ENCODE results near the gene ZNF844. TPM values are rescaled to one million over a fixed set of nuclear protein-coding genes. Genes with fewer than 3 reads are reported as not detected.

Gene ZNF844
- 9.4 and 9.8 TPM in 2 replicates for total RNA-seq (2021; fragmentation: NEBNext Ultra II Directional; extraction: Animal tissue kit (Norgen Biotek cat#: 25700))
- polyA plus RNA-seq (2011; rRNA removed): 2.7 and 3.1 TPM in 2 replicates
- polyA plus RNA-seq (2011; cell fraction: cytosol; rRNA removed): 3.2 TPM
- 3.8 TPM for polyA plus RNA-seq (2011; cell fraction: nucleus; rRNA removed)
- 2.8 to 4.3 TPM (median 3.3 TPM) in 4 replicates for polyA plus RNA-seq (2012, experiment 1 of 2)
- 0.63 TPM for polyA plus RNA-seq (2012, experiment 2 of 2)
- polyA plus RNA-seq (2013, experiment 1 of 2): 2.5 TPM
- 2.7 TPM for polyA plus RNA-seq (2013, experiment 2 of 2)
- polyA minus RNA-seq (2011; rRNA and poly(A)+ RNA removed): 9.3 and 12.2 TPM in 2 replicates
- polyA minus RNA-seq (2011; cell fraction: cytosol; rRNA and poly(A)+ RNA removed): 8.6 TPM
- polyA minus RNA-seq (2011; cell fraction: nucleus; rRNA and poly(A)+ RNA removed): 17.9 TPM
- long read RNA-seq, experiment 1, partial matches to known transcripts: 0 of 1 reads
- long read RNA-seq, experiment 1, other reads (novel, unspliced or antisense): 1 of 1 reads
- long read RNA-seq, experiment 2, full-length matches to known transcripts: 4 of 4 reads
- long read RNA-seq, experiment 2, partial matches to known transcripts: 0 of 4 reads
- long read RNA-seq, experiment 2, other reads (novel, unspliced or antisense): 0 of 4 reads

GRCh38 chr19:12064590-12065538 is at the start of gene ZNF844:
Gene ZNF844, plus strand, starts transcription at chr19:12064731. Its CDS starts 143 bp downstream, at chr19:12064874.
- 4% methylated on average over 39 of the region's 66 CpGs; no CpG with 5 or more reads in 1 of the 2 experiments for WGBS, 2 experiments (ENCODE audit: extremely low coverage in 1 of 2, insufficient coverage in 1 of 2, insufficient read length in 1 of 2, insufficient replicate concordance in 2 of 2, low coverage in 1 of 2, low lambda C conversion rate in 2 of 2, missing lambda C conversion rate in 1 of 2)
- Histone ChIP-seq H3K4ac (replicated peaks; ENCODE audit: insufficient read length, low read depth, low read length) (no peak within 1 kb of the TSS), H3K9ac (replicated peaks in 1 of 4; ENCODE audit: extremely low read depth in 1 of 4, low read depth in 3 of 4, low read length in 3 of 4) (peak within 1 kb of the TSS; percentile 96 to 98 (median 98)), H3K27me3 (replicated peaks in 1 of 4; ENCODE audit: control insufficient read depth in 3 of 4, extremely low read depth in 1 of 4, insufficient read depth in 3 of 4, low read length in 3 of 4) (no peaks in the 10 kb centered on the region), H3K27ac (ENCODE audit: low read depth, low read length) (peak within 1 kb of the TSS; percentile 94), H3K36me3 (ENCODE audit: control insufficient read depth in 2 of 4, insufficient read depth in 4 of 4, low read length in 3 of 4) (no peaks in the 10 kb centered on the region), H2BK15ac (ENCODE audit: low read length) (no peak within 1 kb of the TSS), H2AK5ac (ENCODE audit: low read depth, low read length) (peak within 1 kb of the TSS; percentile 95; the same call in 1 of the 2 replicates), H3K18ac (ENCODE audit: extremely low read depth, low read length) (peak within 1 kb of the TSS; percentile 81), H3K79me2 (ENCODE audit: control insufficient read depth in 1 of 2, insufficient read depth in 2 of 2, low read length in 2 of 2) (peaks cover 0 to 18% of the 10 kb centered on the region in 2 experiments; a peak in 2 of 4 replicates), H3K23me2 (ENCODE audit: low read depth, low read length) (peaks cover 4% of the 10 kb centered on the region; the same call in 1 of the 2 replicates), H2BK12ac (ENCODE audit: low read depth, low read length) (peak within 1 kb of the TSS; percentile 99; the same call in 1 of the 2 replicates), H2BK20ac (ENCODE audit: low read length) (no peak within 1 kb of the TSS), H3K4me2 (ENCODE audit: insufficient read depth in 1 of 2, low read depth in 2 of 2, low read length in 2 of 2) (peak within 1 kb of the TSS; percentile 72 to 85), H2AFZ (ENCODE audit: low read length) (peak within 1 kb of the TSS; percentile 82), H3K56ac (replicated peaks; ENCODE audit: insufficient read length, low read depth, low read length) (peak within 1 kb of the TSS; percentile 80), H3K9me3 (ENCODE audit: insufficient read depth in 2 of 2, low read depth in 1 of 2, low read length in 1 of 2) (no peaks in the 10 kb centered on the region; a peak in 1 of 4 replicates), H3K4me3 (ENCODE audit: extremely low read depth in 1 of 4, insufficient read depth in 2 of 4, low read depth in 3 of 4, low read length in 4 of 4) (peak within 1 kb of the TSS; percentile 62 to 82 (median 73)), H3K14ac (ENCODE audit: insufficient read length) (no peak within 1 kb of the TSS), H4K91ac (replicated peaks; ENCODE audit: insufficient read length, low read length) (peak within 1 kb of the TSS; percentile 72), H4K8ac (ENCODE audit: extremely low read depth, insufficient read depth, low read length) (peak within 1 kb of the TSS; percentile 100; the same call in 1 of the 2 replicates), H3K79me1 (ENCODE audit: low read depth, low read length) (peaks cover 2% of the 10 kb centered on the region), H4K5ac (ENCODE audit: insufficient read length, low read depth, low read length) (peak within 1 kb of the TSS; percentile 72), H3K23ac (ENCODE audit: insufficient read length) (no peak within 1 kb of the TSS), H3K4me1 (replicated peaks in 1 of 4; ENCODE audit: control insufficient read depth in 3 of 4, insufficient read depth in 4 of 4, low read length in 3 of 4) (peaks cover 2 to 8% (median 4%) of the 10 kb centered on the region in 4 experiments; a peak in 6 of 7 replicates), H2BK120ac (replicated peaks; ENCODE audit: low read depth, low read length) (no peak within 1 kb of the TSS), H2BK5ac (ENCODE audit: low read depth, low read length) (peak within 1 kb of the TSS; percentile 100), H4K20me1 (replicated peaks in 1 of 2; ENCODE audit: control insufficient read depth in 1 of 2, insufficient read depth in 2 of 2, low read length in 2 of 2) (no peaks in the 10 kb centered on the region)
- FAIRE-seq (no peak), DNase-seq (ENCODE audit: low read depth in 1 of 2, low spot score in 2 of 2) (peak; percentile 75 to 99)
- POLR2A ChIA-PET (ENCODE audit: partially characterized antibody): interaction anchor here (0.7 to 3.8 kb wide), 13 partner anchors 10 to 183 kb away, joined by 3 to 72 read pairs (median 7); partner anchors contain the start of genes ZNF20, ZNF625, ZNF763 and ZNF878
- CTCF ChIA-PET (ENCODE audit: partially characterized antibody): interaction anchor here (0.9 to 1.2 kb wide), 3 partner anchors 9 to 26 kb away, joined by 3 read pairs; no protein-coding TSS in a partner anchor
- peak; percentile 63 for TF ChIP-seq MAX (IDR thresholded peaks at IDR 0.05)
- TF ChIP-seq BACH1 (IDR thresholded peaks at IDR 0.05; ENCODE audit: low read length): 0 out of 2 replicates have a peak, but pooled peaks have one; percentile 14
- TF ChIP-seq CHD2 (IDR thresholded peaks at IDR 0.05; ENCODE audit: low read length): 0 out of 2 replicates have a peak, but pooled peaks have one; percentile 36
- TF ChIP-seq RBBP5 (IDR thresholded peaks at IDR 0.05; ENCODE audit: borderline replicate concordance, low read depth, low read length): peak; percentile 73; the same call in 1 of the 2 replicates
- no peak for TF ChIP-seq SP4 (IDR thresholded peaks at IDR 0.05; ENCODE audit: low read length)
- peak; percentile 98 for TF ChIP-seq PHF8 (conservative IDR thresholded peaks at IDR 0.05; ENCODE audit: low read depth, low read length)
- peak; percentile 68 for TF ChIP-seq ASH2L (IDR thresholded peaks at IDR 0.05; ENCODE audit: low read length)

Measured in H1 (cell line).